GM12891 (cell line): ENCODE measurements around the gene ACOT8.

Experiments
- POLR2A ChIP-seq: IDR thresholded peaks from 2 replicates; pipeline ENCODE4 v1.6.1; 2011; ENCODE audit warnings: low read depth, low read length, control low read depth
- POLR2AphosphoS5 ChIP-seq: IDR thresholded peaks from 2 replicates; pipeline ENCODE4 v1.6.1; 2011; ENCODE audit warnings: low read depth, low read length, control low read depth

- TF ChIP-seq POLR2A: no peak
- TF ChIP-seq POLR2AphosphoS5: no peak
Observed at GRCh38 chr20:45816951-45817350, 40.2 kb downstream of the ACOT8 start.
